KOPT-K1 (cell line): ENCODE measurements around the gene CIB1.

Experiments
- H3K27ac ChIP-seq: fragments of 200-600 bp; sonication (generic); 2 replicates; pipeline ENCODE4 v1.5.1; 2016; ENCODE audit warnings: antibody characterized with exemption, mild to moderate bottlenecking, low read depth, low read length; ENCODE audit not compliant: poor library complexity, severe bottlenecking
- H3K36me3 ChIP-seq: fragments of 200-600 bp; sonication (generic); 2 replicates; pipeline ENCODE4 v1.5.1; 2017; ENCODE audit warnings: antibody characterized with exemption, mild to moderate bottlenecking, low read length, moderate library complexity; ENCODE audit not compliant: insufficient read depth
- H3K9me3 ChIP-seq: fragments of 200-600 bp; sonication (generic); 2 replicates; pipeline ENCODE4 v1.5.1; 2017; ENCODE audit warnings: antibody characterized with exemption, low read length, mild to moderate bottlenecking; ENCODE audit not compliant: insufficient read depth, poor library complexity, severe bottlenecking

Gene CIB1

GRCh38 chr15:90228960-90229359 lies 4.8 kb downstream of the CIB1 start:
- Histone ChIP-seq H3K36me3 (peaks cover 58% of the 10 kb centered on the region), H3K27ac (no peak overlapping the region), H3K9me3 (no peaks in the 10 kb centered on the region)

GRCh38 chr15:90227816-90228772 lies 5.6 kb downstream of the CIB1 start:
- Histone ChIP-seq H3K27ac (no peak overlapping the region), H3K9me3 (no peaks in the 10 kb centered on the region), H3K36me3 (peaks cover 61% of the 10 kb centered on the region)

GRCh38 chr15:90227336-90227735 lies 6.4 kb downstream of the CIB1 start:
- Histone ChIP-seq H3K27ac (no peak overlapping the region), H3K9me3 (no peaks in the 10 kb centered on the region), H3K36me3 (peaks cover 61% of the 10 kb centered on the region)

GRCh38 chr15:90225504-90226234 lies 8.1 kb downstream of the CIB1 start:
- H3K9me3 ChIP-seq: no peaks in the 10 kb centered on the region
- peaks cover 59% of the 10 kb centered on the region for H3K36me3 ChIP-seq
- H3K27ac ChIP-seq: no peak overlapping the region

GRCh38 chr15:90225047-90225446 lies 8.7 kb downstream of the CIB1 start:
- Histone ChIP-seq H3K27ac (no peak overlapping the region), H3K9me3 (no peaks in the 10 kb centered on the region), H3K36me3 (peaks cover 53% of the 10 kb centered on the region)

GRCh38 chr15:90223441-90224165 lies 10.1 kb downstream of the CIB1 start:
- H3K9me3 ChIP-seq: no peaks in the 10 kb centered on the region
- peaks cover 39% of the 10 kb centered on the region; the same call in 1 of the 2 replicates for H3K36me3 ChIP-seq
- H3K27ac ChIP-seq: no peak overlapping the region

GRCh38 chr15:90222547-90222946 lies 11.2 kb downstream of the CIB1 start:
- Histone ChIP-seq H3K36me3 (peaks cover 28% of the 10 kb centered on the region; the same call in 1 of the 2 replicates), H3K9me3 (no peaks in the 10 kb centered on the region), H3K27ac (no peak overlapping the region)

- Histone ChIP-seq H3K27ac (no peak overlapping the region), H3K36me3 (peaks cover 21% of the 10 kb centered on the region; the same call in 1 of the 2 replicates), H3K9me3 (no peaks in the 10 kb centered on the region)
These were observed 12.4 kb downstream of the CIB1 start for GRCh38 chr15:90221246-90221900.

GRCh38 chr15:90219421-90220141 lies 14.2 kb downstream of the CIB1 start:
- Histone ChIP-seq H3K9me3 (no peaks in the 10 kb centered on the region), H3K36me3 (peaks cover 9% of the 10 kb centered on the region; the same call in 1 of the 2 replicates), H3K27ac (no peak overlapping the region)

- Histone ChIP-seq H3K27ac (no peak overlapping the region), H3K36me3 (no peaks in the 10 kb centered on the region; the same call in 1 of the 2 replicates), H3K9me3 (no peaks in the 10 kb centered on the region)
These were observed 15.9 kb downstream of the CIB1 start for GRCh38 chr15:90217671-90218394.

GRCh38 chr15:90214553-90215196 lies 19.1 kb downstream of the CIB1 start:
- Histone ChIP-seq H3K36me3 (no peaks in the 10 kb centered on the region; the same call in 1 of the 2 replicates), H3K9me3 (no peaks in the 10 kb centered on the region), H3K27ac (no peak overlapping the region)

- no peaks in the 10 kb centered on the region; the same call in 1 of the 2 replicates for H3K36me3 ChIP-seq
- no peak overlapping the region for H3K27ac ChIP-seq
- no peaks in the 10 kb centered on the region for H3K9me3 ChIP-seq
These were observed 19.9 kb downstream of the CIB1 start for GRCh38 chr15:90213818-90214204.
